ENCODE results near the gene PRRG1. TPM values are rescaled to one million over a fixed set of nuclear protein-coding genes. Genes with fewer than 3 reads are reported as not detected.
"Not testable (repeated sequence)": the region's sequence is repeated elsewhere in the genome, so short reads cannot be mapped to it uniquely, and the experiment has no call there.

Gene PRRG1
- total and polyA plus RNA-seq, 9 donors = 3.3 to 11.1 (median 8.3) TPM

DNA sequence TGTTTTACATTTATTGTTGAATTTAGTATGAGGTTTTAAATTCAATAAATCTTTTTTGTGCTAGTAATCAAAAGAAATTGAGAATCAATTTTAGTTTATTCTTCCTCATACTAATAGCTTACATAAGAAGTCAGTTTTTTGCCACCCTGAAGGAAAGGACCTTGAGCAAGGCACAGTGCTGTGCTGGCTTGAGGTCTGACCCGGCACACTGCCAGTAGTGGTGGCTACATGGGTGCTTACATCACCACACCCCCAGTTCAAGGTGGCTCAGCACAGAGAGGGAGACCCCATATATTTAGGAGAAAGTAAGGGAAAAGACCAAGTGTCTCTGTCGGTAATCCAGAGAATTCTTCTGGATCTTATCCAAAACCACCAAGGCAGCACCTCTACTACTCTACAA, 136.3 kb downstream of the PRRG1 start:
- Histone ChIP-seq H3K27ac (no peak overlapping the region), H3K36me3 (no peaks in the 10 kb centered on the region), H3K9me3 (no peaks in the 10 kb centered on the region), H3K27me3 (no peaks in the 10 kb centered on the region), H3K4me3 (no peak overlapping the region), H3K4me1 (ENCODE audit: insufficient read depth) (no peaks in the 10 kb centered on the region)
- 64 to 78% (median 66%) methylated on average over 2 of the region's 2 CpGs for WGBS, 3 donors
- DNase-seq = no peak
- TF ChIP-seq POLR2A (IDR thresholded peaks at IDR 0.05) (no peak), EP300 (IDR thresholded peaks at IDR 0.05) (no peak)
- TF ChIP-seq, protein P1, sequence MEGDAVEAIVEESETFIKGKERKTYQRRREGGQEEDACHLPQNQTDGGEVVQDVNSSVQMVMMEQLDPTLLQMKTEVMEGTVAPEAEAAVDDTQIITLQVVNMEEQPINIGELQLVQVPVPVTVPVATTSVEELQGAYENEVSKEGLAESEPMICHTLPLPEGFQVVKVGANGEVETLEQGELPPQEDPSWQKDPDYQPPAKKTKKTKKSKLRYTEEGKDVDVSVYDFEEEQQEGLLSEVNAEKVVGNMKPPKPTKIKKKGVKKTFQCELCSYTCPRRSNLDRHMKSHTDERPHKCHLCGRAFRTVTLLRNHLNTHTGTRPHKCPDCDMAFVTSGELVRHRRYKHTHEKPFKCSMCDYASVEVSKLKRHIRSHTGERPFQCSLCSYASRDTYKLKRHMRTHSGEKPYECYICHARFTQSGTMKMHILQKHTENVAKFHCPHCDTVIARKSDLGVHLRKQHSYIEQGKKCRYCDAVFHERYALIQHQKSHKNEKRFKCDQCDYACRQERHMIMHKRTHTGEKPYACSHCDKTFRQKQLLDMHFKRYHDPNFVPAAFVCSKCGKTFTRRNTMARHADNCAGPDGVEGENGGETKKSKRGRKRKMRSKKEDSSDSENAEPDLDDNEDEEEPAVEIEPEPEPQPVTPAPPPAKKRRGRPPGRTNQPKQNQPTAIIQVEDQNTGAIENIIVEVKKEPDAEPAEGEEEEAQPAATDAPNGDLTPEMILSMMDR (IDR thresholded peaks at IDR 0.05) = no peak
- intact Hi-C loops (cut with DNase I) = no loop called here

DNA sequence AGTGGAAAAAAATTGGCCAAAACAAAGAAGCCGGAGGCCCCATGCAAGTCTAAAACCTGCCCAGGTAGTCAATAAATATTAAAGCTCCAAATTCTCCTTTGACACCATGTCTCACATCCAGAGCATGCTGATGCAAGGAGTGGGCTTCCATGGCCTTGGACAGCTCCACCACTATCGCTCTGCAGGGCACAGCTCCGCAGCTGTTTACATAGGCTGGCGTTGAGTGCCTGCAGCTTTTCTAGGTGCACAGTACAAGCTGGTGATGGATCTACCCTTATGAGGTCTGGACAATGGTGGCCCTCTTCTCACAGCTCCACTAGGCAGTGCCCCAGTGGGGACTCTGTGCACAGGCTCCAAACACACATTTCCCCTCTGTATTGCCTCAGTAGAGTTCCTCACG, 138.1 kb downstream of the PRRG1 start:
- Histone ChIP-seq H3K27me3 (no peaks in the 10 kb centered on the region), H3K36me3 (no peaks in the 10 kb centered on the region), H3K27ac (no peak overlapping the region), H3K4me3 (no peak overlapping the region), H3K9me3 (no peaks in the 10 kb centered on the region), H3K4me1 (ENCODE audit: insufficient read depth) (no peaks in the 10 kb centered on the region)
- 83 to 90% (median 83%) methylated on average over 5 of the region's 5 CpGs for WGBS, 3 donors
- intact Hi-C loops (cut with DNase I) = no loop called here
- TF ChIP-seq EP300 (IDR thresholded peaks at IDR 0.05) (no peak), POLR2A (IDR thresholded peaks at IDR 0.05) (no peak)
- TF ChIP-seq, protein P1 (IDR thresholded peaks at IDR 0.05) = no peak
- no peak for DNase-seq

- WGBS, 3 donors = 74 to 88% (median 75%) methylated on average over 3 of the region's 3 CpGs
- intact Hi-C loops (cut with DNase I) = no loop called here
- Histone ChIP-seq H3K27ac (no peak overlapping the region), H3K4me3 (no peak overlapping the region), H3K36me3 (no peaks in the 10 kb centered on the region), H3K4me1 (ENCODE audit: insufficient read depth) (no peaks in the 10 kb centered on the region), H3K9me3 (no peaks in the 10 kb centered on the region), H3K27me3 (no peaks in the 10 kb centered on the region)
- DNase-seq = no peak
- no peak for TF ChIP-seq EP300 (IDR thresholded peaks at IDR 0.05)
- TF ChIP-seq, protein P1 (IDR thresholded peaks at IDR 0.05) = no peak
- TF ChIP-seq POLR2A (IDR thresholded peaks at IDR 0.05) = no peak
These were observed 139.2 kb downstream of the PRRG1 start for GRCh38 chrX:37488323-37488722.

DNA sequence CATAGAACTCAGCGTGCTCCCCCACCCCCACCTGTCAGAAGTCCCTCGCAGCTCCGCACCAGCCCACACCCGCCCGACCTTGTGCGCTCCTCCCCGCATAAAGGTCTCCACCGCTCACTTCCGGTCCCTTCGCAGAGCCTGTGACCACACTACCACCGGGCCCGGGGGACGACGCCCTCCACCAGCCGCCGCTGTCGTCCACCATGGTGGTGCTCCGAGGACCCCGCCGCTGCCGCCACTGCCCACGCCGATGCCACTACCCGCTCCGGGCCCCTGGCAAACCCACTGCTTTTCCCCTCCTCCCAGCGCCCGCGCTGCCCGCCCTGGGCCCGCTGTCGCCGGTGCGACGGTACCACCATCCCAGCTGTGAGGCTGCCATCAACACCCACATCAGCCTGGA, 142.5 kb downstream of the PRRG1 start:
- no peaks in the 10 kb centered on the region for H3K9me3 ChIP-seq
- H3K4me3 ChIP-seq = no peak overlapping the region
- no peak for TF ChIP-seq POLR2A (IDR thresholded peaks at IDR 0.05)
- no peak for TF ChIP-seq EP300 (IDR thresholded peaks at IDR 0.05)
- TF ChIP-seq, protein P1 (IDR thresholded peaks at IDR 0.05) = no peak
- H3K27me3 ChIP-seq = no peaks in the 10 kb centered on the region
- no peaks in the 10 kb centered on the region for H3K4me1 ChIP-seq (ENCODE audit: insufficient read depth)
- no peak overlapping the region for H3K27ac ChIP-seq
- no peak for DNase-seq
- intact Hi-C loops (cut with DNase I) = no loop called here
- WGBS, 3 donors = 90 to 96% (median 91%) methylated on average over 32 to 34 of the region's 34 CpGs
- no peaks in the 10 kb centered on the region for H3K36me3 ChIP-seq

DNA sequence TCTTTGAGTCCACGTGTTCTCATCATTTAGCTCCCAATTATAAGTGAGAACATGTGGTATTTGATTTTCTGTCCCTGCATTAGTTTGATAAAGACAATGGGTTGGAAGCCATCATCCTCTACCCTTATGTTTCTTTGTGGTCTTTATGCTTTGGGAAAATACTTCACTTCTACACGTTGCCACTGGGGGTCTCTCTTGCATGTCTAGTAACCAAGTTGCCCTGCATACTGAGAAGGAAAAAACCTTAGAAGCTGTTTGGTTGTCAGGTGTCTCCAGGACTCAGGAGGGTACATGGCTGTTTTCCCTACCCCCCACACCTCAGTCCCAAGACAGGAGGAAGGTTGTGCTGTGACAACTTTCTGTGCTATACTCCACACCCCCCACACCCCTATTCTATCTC, 146.6 kb downstream of the PRRG1 start:
- DNase-seq; intact Hi-C loops (cut with DNase I): not testable (repeated sequence)

GRCh38 chrX:37497126-37497525, 148.0 kb downstream of the PRRG1 start:
- DNase-seq; intact Hi-C loops (cut with DNase I): not testable (repeated sequence)
- 52 to 71% (median 55%) methylated on average over 1 of the region's 1 CpG for WGBS, 3 donors

More for the DNA sequence above, 146.6 kb downstream of the PRRG1 start:
- H3K36me3 ChIP-seq; H3K4me1 ChIP-seq (ENCODE audit: insufficient read depth); H3K9me3 ChIP-seq; H3K27me3 ChIP-seq; H3K27ac ChIP-seq; H3K4me3 ChIP-seq: not testable (repeated sequence)
- whole genome bisulfite sequencing, 3 donors = 4 to 5% (median 5%) methylated on average over 2 of the region's 2 CpGs

GRCh38 chrX:37498323-37498722, 149.2 kb downstream of the PRRG1 start:
- H3K4me1 ChIP-seq (ENCODE audit: insufficient read depth); intact Hi-C loops (cut with DNase I); H3K27ac ChIP-seq; H3K4me3 ChIP-seq; H3K36me3 ChIP-seq; DNase-seq; H3K9me3 ChIP-seq; H3K27me3 ChIP-seq: not testable (repeated sequence)

More at GRCh38 chrX:37497126-37497525, 148.0 kb downstream of the PRRG1 start:
- H3K9me3 ChIP-seq; H3K27ac ChIP-seq; H3K27me3 ChIP-seq; H3K4me1 ChIP-seq (ENCODE audit: insufficient read depth); H3K4me3 ChIP-seq; H3K36me3 ChIP-seq: not testable (repeated sequence)

DNA sequence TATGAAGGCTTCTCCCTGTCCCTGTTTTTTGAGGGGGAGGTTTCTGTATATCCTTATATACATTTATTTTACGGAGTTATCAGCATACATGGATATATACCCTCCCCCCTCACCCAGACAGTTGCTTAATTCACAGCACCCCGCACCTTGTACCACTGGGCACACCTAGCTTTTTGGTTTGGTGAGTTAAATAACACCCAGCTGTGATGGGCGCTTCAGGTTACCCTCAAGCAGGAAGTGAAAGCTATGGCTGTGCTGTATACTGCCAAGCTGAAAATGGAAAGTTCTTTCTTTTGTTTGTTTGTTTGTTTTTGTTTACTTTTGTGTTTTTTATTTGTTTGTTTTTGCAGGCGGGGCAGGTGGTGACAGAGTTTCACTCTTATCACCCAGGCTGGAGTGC, 150.5 kb downstream of the PRRG1 start:
- H3K4me3 ChIP-seq; DNase-seq; H3K27me3 ChIP-seq; intact Hi-C loops (cut with DNase I); H3K27ac ChIP-seq; H3K4me1 ChIP-seq (ENCODE audit: insufficient read depth); H3K9me3 ChIP-seq; H3K36me3 ChIP-seq: not testable (repeated sequence)
- 67 to 78% (median 76%) methylated on average over 4 of the region's 4 CpGs for WGBS, 3 donors

Measured in ovary (tissue), 9 donors.